Glomerular endothelial cell (primary cell): Measurements from ENCODE around the gene MGP. TPM values are rescaled to one million over a fixed set of nuclear protein-coding genes. Genes with fewer than 3 reads are reported as not detected.

Experiments
- DNase-seq: peaks from one replicate; pipeline ENCODE4 v3.0.0-alpha.2; 2011; ENCODE audit warnings: low read depth, low spot score; ENCODE audit errors: extremely low read depth
- total RNA-seq: library from RNA; depleted of rRNA; stranded (reverse); fragments of >200 nt; gene quantifications from 2 replicates; pipeline ENCODE4 v1.2.3, GENCODE V29; 2015

The MGP gene
- total RNA-seq: 2.6 and 9.1 TPM in 2 replicates

GRCh38 chr12:14885718-14886221, at the start of gene MGP:
Gene MGP, minus strand, starts transcription at chr12:14885854. Its CDS starts 63 bp downstream, at chr12:14885791.
- peak; percentile 39 for DNase-seq

- DNase-seq: no peak
These were observed 49.4 kb upstream of the MGP start for GRCh38 chr12:14935031-14935430.

- no peak for DNase-seq
These were observed 48.9 kb upstream of the MGP start for GRCh38 chr12:14934511-14934910.

- DNase-seq: no peak
These were observed 46.3 kb upstream of the MGP start for GRCh38 chr12:14931791-14932560.

- DNase-seq: no peak
These were observed 45.7 kb upstream of the MGP start for GRCh38 chr12:14931359-14931758.

DNA sequence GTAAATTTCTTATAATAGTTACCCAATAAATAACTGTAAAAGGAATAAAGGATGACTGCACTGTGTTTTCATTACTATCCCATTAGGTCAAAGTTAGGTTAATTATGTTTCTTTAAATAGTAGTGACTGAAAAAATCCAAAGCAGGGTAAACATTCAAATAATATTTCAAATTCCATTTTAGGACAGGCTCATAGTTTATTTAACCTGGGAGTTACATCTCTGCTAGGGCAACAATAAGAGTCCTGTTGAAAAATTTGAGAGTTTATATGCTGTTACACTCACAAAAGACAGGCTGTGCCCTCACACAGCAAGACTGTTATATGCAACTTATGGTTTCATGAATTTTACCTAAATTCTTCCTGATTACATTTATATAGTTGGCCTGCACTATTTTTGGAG, 44.6 kb upstream of the MGP start:
- no peak for DNase-seq

DNA sequence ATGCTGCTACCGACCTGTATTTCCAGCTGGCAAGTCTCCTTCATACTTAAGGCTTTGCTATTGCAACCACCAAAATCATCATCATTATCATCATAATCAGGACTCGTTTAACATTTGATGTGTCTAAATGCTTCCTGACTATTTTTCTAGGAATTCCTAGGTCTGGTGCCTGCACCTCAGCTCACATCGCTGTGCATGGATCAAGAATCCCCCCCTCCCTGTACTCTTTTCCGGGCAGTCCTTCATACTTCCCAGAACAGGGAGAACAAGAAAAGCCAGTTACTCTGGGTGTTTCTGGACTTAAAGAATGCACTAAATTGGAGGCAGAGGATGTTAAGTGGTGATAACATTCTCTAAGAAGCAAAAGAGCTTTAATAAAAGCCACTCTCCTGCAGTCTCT, 43.3 kb upstream of the MGP start:
- no peak for DNase-seq

DNA sequence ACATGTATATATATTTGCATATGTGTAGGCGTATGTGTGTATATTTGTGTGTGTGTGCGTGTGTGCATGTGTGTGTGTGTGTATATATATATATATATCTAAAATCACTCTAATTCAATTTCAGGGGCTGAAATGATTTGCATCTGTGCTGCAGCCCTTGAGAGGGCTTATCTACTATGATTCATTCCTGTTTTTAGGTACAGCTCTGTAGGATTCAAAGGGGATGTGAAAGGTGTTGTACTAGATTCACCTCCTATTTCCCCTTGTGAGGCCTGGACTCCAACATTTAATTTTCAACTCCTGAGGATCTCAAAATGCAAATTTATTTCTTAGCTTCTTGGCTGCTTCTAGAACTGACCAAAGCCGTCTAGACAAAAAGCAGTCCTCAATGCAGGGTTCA, 41.6 kb upstream of the MGP start:
- DNase-seq: no peak

GRCh38 chr12:14924541-14924940, 38.9 kb upstream of the MGP start:
- DNase-seq: no peak

- no peak for DNase-seq
These were observed 38.3 kb upstream of the MGP start for GRCh38 chr12:14923944-14924343.

- DNase-seq: no peak
These were observed 35.6 kb upstream of the MGP start for GRCh38 chr12:14921218-14921617.

GRCh38 chr12:14920475-14921126, 34.9 kb upstream of the MGP start:
- no peak for DNase-seq

DNA sequence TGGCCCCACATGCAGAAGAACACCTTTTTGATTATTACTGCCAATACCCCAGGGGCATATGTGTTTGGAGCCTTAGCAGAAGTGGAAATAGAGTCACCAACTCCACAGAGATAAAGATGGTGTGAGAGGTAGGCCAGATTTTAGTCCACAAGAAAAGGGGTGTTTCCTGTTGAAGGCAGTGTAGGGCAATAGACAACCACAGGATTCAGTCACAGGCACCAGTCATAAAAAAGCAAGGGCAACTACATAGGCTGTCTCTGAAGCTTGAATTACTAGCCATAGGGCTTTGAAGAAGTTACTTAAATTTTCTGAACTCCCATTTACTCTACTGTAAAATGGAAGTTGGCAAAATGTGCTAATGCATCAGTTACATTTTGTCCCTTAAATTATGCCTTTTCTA, 33.8 kb upstream of the MGP start:
- no peak for DNase-seq

GRCh38 chr12:14915736-14916135, 30.1 kb upstream of the MGP start:
- no peak for DNase-seq

DNA sequence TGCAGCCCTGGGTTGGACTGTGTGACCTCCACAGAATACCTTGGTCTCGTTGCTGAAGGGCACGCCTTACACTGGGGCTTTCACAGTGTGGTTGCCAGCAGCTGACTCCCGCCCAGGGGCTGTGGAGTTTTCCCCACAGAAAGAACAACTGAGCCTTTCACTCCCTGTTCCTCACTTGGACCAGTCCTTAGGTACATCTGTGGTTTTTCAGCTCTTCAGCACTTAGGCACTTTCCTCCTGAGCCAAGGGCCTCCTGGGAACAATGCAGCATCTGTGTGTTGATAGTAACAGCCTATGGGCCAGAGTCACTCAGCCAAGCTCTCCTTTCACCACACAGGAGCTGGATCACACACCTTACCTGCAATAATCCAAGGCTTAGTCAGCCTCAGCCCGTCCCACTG, 27.7 kb upstream of the MGP start:
- DNase-seq: no peak

DNA sequence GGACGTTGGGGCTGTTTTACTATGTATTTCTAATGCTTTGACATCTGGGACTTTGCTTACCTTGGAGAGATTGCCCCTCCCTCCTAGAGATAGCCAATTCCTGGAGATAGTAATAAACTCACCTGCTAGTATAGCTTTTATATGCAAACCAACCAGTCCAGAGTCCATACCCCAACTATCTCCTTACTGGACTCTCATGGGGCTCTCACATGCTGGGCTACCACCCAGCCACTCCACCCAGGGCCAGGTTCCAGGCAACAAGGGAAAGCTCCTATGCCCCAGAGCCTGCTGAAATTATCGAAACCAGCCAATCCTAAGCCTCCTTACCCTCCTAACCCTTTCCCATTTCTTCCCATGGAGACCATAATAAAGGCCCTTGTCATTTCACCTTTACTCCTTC, 25.5 kb upstream of the MGP start:
- no peak for DNase-seq

GRCh38 chr12:14910090-14910915, 24.6 kb upstream of the MGP start:
- DNase-seq: peak; percentile 56

DNA sequence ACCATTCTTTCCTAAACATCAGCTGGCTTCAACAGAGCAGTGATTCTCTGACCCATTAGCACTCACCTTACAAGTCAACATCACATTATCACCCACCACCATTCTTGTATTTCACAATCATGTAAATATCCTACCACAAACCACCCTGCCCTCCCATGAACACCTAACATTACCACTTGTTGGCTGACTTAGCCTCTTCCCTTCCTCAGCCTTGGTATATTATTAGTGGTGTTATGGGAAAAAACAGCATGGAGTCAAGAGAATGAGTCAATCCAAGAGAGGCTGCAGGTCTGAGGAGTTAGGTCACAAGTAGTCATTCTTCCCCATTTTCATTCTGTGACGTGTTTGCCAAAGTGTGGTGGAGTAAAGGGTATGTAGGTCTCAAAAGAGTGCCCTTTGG, 22.3 kb upstream of the MGP start:
- no peak for DNase-seq

- DNase-seq: no peak
These were observed 20.5 kb upstream of the MGP start for GRCh38 chr12:14906114-14906513.

- peak; percentile 73 for DNase-seq
These were observed 19.8 kb upstream of the MGP start for GRCh38 chr12:14905269-14906004.

DNA sequence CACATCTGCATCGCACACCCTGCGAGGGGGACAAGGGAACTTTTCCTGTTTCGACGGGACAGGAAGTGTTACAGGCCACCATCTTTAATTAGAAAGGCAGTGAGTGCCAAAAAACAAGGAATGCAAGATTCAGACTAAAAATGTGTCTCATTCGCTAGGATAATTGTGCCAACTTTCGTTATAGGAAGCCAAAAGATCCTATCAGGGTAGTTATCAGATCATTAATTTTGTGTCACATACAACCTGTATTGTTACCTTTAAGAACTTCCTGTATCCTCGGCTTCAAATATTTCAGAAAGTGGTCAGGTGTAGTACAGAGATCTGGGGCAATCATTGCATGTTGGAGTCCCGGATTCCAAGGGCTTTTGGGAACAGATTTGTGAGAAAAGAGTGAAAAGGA, 19.2 kb upstream of the MGP start:
- no peak for DNase-seq
